Measurements from ENCODE around the gene HMGXB3. TPM values are rescaled to one million over a fixed set of nuclear protein-coding genes. Genes with fewer than 3 reads are reported as not detected.

Gene HMGXB3
- total and polyA plus RNA-seq, 2 of the 13 experiments (the other 11 are each of a cell fraction or from before 2014, with no cell fraction given) = 18.8 to 23.8 TPM

GRCh38 chr5:150000256-150000989 is at the start of gene HMGXB3, which contains the start of gene TIGD6 (continued):
- TF ChIP-seq, protein P1, sequence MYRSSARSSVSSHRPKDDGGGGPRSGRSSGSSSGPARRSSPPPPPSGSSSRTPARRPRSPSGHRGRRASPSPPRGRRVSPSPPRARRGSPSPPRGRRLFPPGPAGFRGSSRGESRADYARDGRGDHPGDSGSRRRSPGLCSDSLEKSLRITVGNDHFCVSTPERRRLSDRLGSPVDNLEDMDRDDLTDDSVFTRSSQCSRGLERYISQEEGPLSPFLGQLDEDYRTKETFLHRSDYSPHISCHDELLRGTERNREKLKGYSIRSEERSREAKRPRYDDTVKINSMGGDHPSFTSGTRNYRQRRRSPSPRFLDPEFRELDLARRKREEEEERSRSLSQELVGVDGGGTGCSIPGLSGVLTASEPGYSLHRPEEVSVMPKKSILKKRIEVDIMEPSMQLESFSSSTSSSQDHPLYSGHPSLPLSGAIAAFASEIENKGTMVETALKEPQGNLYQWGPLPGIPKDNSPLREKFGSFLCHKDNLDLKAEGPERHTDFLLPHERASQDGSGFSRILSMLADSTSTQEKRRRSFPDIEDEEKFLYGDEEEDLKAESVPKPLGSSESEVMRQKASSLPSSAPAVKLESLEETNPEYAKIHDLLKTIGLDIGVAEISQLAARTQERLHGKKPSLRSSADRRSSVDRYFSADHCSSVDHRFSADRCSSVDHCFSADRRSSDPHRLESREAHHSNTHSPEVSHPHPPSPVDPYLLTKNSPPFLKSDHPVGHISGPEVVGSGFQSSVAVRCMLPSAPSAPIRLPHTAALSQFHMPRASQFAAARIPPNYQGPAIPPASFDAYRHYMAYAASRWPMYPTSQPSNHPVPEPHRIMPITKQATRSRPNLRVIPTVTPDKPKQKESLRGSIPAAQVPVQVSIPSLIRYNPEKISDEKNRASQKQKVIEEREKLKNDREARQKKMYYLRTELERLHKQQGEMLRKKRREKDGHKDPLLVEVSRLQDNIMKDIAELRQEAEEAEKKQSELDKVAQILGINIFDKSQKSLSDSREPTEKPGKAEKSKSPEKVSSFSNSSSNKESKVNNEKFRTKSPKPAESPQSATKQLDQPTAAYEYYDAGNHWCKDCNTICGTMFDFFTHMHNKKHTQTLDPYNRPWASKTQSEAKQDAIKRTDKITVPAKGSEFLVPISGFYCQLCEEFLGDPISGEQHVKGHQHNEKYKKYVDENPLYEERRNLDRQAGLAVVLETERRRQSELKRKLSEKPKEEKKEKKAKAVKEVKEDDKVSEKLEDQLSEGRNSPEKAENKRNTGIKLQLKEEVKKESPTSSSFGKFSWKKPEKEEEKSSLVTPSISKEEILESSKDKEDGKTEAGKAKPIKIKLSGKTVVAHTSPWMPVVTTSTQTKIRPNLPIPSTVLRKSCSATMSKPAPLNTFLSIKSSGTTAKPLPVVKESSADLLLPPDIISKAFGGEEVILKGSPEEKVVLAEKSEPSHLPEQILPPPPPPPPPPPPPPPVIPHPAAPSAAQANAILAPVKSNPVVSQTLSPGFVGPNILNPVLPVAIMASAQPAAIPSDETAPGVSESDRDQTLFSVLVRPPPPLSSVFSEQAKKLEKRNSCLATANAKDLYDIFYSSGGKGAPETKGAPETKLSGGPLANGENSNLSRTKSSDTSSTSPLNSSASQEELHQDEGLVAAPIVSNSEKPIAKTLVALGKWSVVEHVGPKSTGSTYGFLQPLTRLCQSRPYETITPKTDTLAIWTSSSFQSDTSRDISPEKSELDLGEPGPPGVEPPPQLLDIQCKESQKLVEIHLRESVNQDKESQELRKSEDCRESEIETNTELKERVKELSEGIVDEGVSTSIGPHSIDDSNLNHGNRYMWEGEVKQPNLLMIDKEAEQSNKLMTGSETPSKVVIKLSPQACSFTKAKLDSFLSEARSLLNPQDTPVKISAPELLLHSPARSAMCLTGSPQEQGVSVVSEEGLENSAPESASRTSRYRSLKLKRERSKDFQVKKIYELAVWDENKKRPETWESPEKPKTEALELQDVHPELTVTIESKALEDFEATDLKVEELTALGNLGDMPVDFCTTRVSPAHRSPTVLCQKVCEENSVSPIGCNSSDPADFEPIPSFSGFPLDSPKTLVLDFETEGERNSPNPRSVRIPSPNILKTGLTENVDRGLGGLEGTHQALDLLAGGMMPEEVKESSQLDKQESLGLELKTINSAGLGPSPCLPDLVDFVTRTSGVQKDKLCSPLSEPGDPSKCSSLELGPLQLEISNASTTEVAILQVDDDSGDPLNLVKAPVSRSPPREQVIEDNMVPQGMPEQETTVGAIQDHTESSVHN (CRISPR knock-in tag; IDR thresholded peaks at IDR 0.05) = no peak
- peak; percentile 94 for TF ChIP-seq ZNF747 (CRISPR knock-in tag; IDR thresholded peaks at IDR 0.05; ENCODE audit: borderline replicate concordance)
- no peak for TF ChIP-seq ZNF10 (CRISPR knock-in tag; IDR thresholded peaks at IDR 0.05; ENCODE audit: borderline replicate concordance, low read depth)
- no peak for TF ChIP-seq SETDB1 (CRISPR knock-in tag; IDR thresholded peaks at IDR 0.05; ENCODE audit: borderline replicate concordance)
- TF ChIP-seq ZNF746 (CRISPR knock-in tag; IDR thresholded peaks at IDR 0.05) = 0 out of 2 replicates have a peak, but pooled peaks have one; percentile 13
- 0 out of 2 replicates have a peak, but pooled peaks have one; percentile 34 for TF ChIP-seq TRIM24 (CRISPR knock-in tag; IDR thresholded peaks at IDR 0.05)
- TF ChIP-seq SP2 (CRISPR knock-in tag; IDR thresholded peaks at IDR 0.05) = peak; percentile 67
- no peak; the same call in 1 of the 2 replicates for TF ChIP-seq ZNF691 (CRISPR knock-in tag; IDR thresholded peaks at IDR 0.05; ENCODE audit: borderline replicate concordance, low read depth)
- peak; percentile 86; the same call in 1 of the 2 replicates for TF ChIP-seq CCDC6 (CRISPR knock-in tag; IDR thresholded peaks at IDR 0.05)
- TF ChIP-seq, protein P2, sequence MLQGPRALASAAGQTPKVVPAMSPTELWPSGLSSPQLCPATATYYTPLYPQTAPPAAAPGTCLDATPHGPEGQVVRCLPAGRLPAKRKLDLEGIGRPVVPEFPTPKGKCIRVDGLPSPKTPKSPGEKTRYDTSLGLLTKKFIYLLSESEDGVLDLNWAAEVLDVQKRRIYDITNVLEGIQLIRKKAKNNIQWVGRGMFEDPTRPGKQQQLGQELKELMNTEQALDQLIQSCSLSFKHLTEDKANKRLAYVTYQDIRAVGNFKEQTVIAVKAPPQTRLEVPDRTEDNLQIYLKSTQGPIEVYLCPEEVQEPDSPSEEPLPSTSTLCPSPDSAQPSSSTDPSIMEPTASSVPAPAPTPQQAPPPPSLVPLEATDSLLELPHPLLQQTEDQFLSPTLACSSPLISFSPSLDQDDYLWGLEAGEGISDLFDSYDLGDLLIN (CRISPR knock-in tag; IDR thresholded peaks at IDR 0.05; ENCODE audit: borderline replicate concordance) = no peak
- 0 out of 2 replicates have a peak, but pooled peaks have one; percentile 77 for TF ChIP-seq GFI1 (CRISPR knock-in tag; IDR thresholded peaks at IDR 0.05; ENCODE audit: borderline replicate concordance)
- peak; percentile 80 for TF ChIP-seq WIZ (CRISPR knock-in tag; IDR thresholded peaks at IDR 0.05)
- TF ChIP-seq ZNF331 (CRISPR knock-in tag; IDR thresholded peaks at IDR 0.05) = peak; percentile 87
- TF ChIP-seq ZNF326 (CRISPR knock-in tag; IDR thresholded peaks at IDR 0.05; ENCODE audit: borderline replicate concordance) = no peak
- peak; percentile 96 for TF ChIP-seq KMT2B (CRISPR knock-in tag; IDR thresholded peaks at IDR 0.05)
- peak; percentile 100 for TF ChIP-seq GABPA (IDR thresholded peaks at IDR 0.05; ENCODE audit: low read depth, low read length)
- TF ChIP-seq GABPA (CRISPR knock-in tag; IDR thresholded peaks at IDR 0.05; ENCODE audit: low read depth) = peak; percentile 96
- peak; percentile 19; the same call in 1 of the 2 replicates for TF ChIP-seq STAT5B (CRISPR knock-in tag; IDR thresholded peaks at IDR 0.05)
- TF ChIP-seq LBX2 (CRISPR knock-in tag; IDR thresholded peaks at IDR 0.05; ENCODE audit: borderline replicate concordance) = no peak; the same call in 1 of the 2 replicates
